ENCODE data around the gene SLC30A5. TPM values are rescaled to one million over a fixed set of nuclear protein-coding genes. Genes with fewer than 3 reads are reported as not detected.

SLC30A5 gene
- total and polyA plus RNA-seq, 2 donors (not counting 3 experiments of a cell fraction or from before 2014, with no cell fraction given): 33.0 to 37.0 TPM

- H3K27ac ChIP-seq (ENCODE audit: insufficient read depth, low read depth, low read length): no peak overlapping the region
- no peaks in the 10 kb centered on the region for H4K20me1 ChIP-seq (replicated peaks; ENCODE audit: control insufficient read depth, extremely low read depth, insufficient read depth, low read length)
- peaks cover 16% of the 10 kb centered on the region for H3K79me2 ChIP-seq (ENCODE audit: control insufficient read depth, insufficient read depth, low read length)
- H3K4me2 ChIP-seq (ENCODE audit: insufficient read depth, low read length): no peak overlapping the region
- no peak overlapping the region for H2AFZ ChIP-seq (ENCODE audit: low read depth, low read length)
- no peaks in the 10 kb centered on the region for H3K4me1 ChIP-seq (ENCODE audit: control insufficient read depth, extremely low read depth, insufficient read depth, low read length)
- intact Hi-C loops (cut with micrococcal nuclease): no loop called here
- no peak overlapping the region for H3K4me3 ChIP-seq (replicated peaks in 1 of 3; ENCODE audit: insufficient read depth in 1 of 3, low read depth in 1 of 3, low read length in 3 of 3)
- no TSS peak for BruUV-seq (replicated peaks)
- no peak overlapping the region for H3K9ac ChIP-seq (replicated peaks; ENCODE audit: extremely low read depth, insufficient read depth, low read length)
- dilution Hi-C loops (cut with MboI; ENCODE audit: extremely low pct_ligation_motif_present, low sequenced_read_pairs): no loop called here
- peaks cover 2 to 8% of the 10 kb centered on the region in 2 experiments for H3K36me3 ChIP-seq (ENCODE audit: control insufficient read depth in 2 of 2, extremely low read depth in 1 of 2, insufficient read depth in 2 of 2, low read length in 2 of 2)
- H3K9me3 ChIP-seq (replicated peaks; ENCODE audit: control insufficient read depth, insufficient read depth, low read length): no peaks in the 10 kb centered on the region
- H3K27me3 ChIP-seq (ENCODE audit: control insufficient read depth in 2 of 2, insufficient read depth in 2 of 2, low read length in 2 of 2): no peaks in the 10 kb centered on the region
- ChIA-PET POLR2A (no interaction called here), CTCF (interaction anchor here (2.3 kb wide), 1 partner anchor 10 kb away, joined by 9 read pairs; the partner anchor contains the start of gene SLC30A5)
- H3K9me1 ChIP-seq (replicated peaks; ENCODE audit: control insufficient read depth, extremely low read depth, insufficient read depth, low read length): no peaks in the 10 kb centered on the region
- DNase-seq (ENCODE audit: low read depth, low spot score) (no peak), FAIRE-seq (no peak)
- TF ChIP-seq MAX (IDR thresholded peaks at IDR 0.05; ENCODE audit: insufficient read depth, insufficient read length) (no peak), CTCF (IDR thresholded peaks at IDR 0.05; ENCODE audit: extremely low read depth in 1 of 2, insufficient read depth in 1 of 2, low read depth in 1 of 2, low read length in 2 of 2) (no peak), POLR2AphosphoS5 (IDR thresholded peaks at IDR 0.05; ENCODE audit: insufficient read depth, low read depth, low read length) (no peak), EZH2 (IDR thresholded peaks at IDR 0.05; ENCODE audit: borderline replicate concordance, low read depth, low read length, severe bottlenecking) (no peak), GATA2 (IDR thresholded peaks at IDR 0.05; ENCODE audit: insufficient read depth, insufficient read length, low read depth, low read length) (no peak), POLR2A (IDR thresholded peaks at IDR 0.05; ENCODE audit: low read depth, low read length) (no peak), FOS (IDR thresholded peaks at IDR 0.05; ENCODE audit: borderline replicate concordance, insufficient read depth, low read length) (no peak), JUN (IDR thresholded peaks at IDR 0.05; ENCODE audit: borderline replicate concordance, insufficient read depth, insufficient read length, low read depth) (no peak), MYC (IDR thresholded peaks at IDR 0.05; ENCODE audit: low read depth, low read length) (no peak)
Measured at GRCh38 chr5:69103521-69103920, 9.7 kb downstream of the SLC30A5 start.

Measured in endothelial cell of umbilical vein (primary cell).